ENCODE measurements around the gene C1QB. TPM values are rescaled to one million over a fixed set of nuclear protein-coding genes. Genes with fewer than 3 reads are reported as not detected.
A peak's percentile ranks its signal among the peaks of the same experiment; 100 is the strongest.
"Not testable (repeated sequence)": the region's sequence is repeated elsewhere in the genome, so short reads cannot be mapped to it uniquely, and the experiment has no call there.

C1QB gene
- total RNA-seq, 1 donor from 2014 or later = 34.3 TPM

- DNase-seq (ENCODE audit: low spot score) = no peak
- intact Hi-C loops (cut with DNase I) = no loop called here
Observed at GRCh38 chr1:22685591-22686059, 32.6 kb downstream of the C1QB start.

GRCh38 chr1:22687191-22687590 is 34.2 kb downstream of the C1QB start:
- intact Hi-C loops (cut with DNase I) = no loop called here
- DNase-seq (ENCODE audit: low spot score) = no peak

- DNase-seq (ENCODE audit: low spot score) = no peak
Observed at GRCh38 chr1:22688466-22688865, 35.4 kb downstream of the C1QB start.

GRCh38 chr1:22689505-22689904 is 36.5 kb downstream of the C1QB start:
- DNase-seq (ENCODE audit: low spot score) = no peak
- intact Hi-C loops (cut with DNase I) = no loop called here

More at GRCh38 chr1:22688466-22688865, 35.4 kb downstream of the C1QB start:
- intact Hi-C loops (cut with DNase I) = no loop called here

GRCh38 chr1:22691031-22691753 is 38.2 kb downstream of the C1QB start:
- intact Hi-C loops (cut with DNase I) = no loop called here

GRCh38 chr1:22694172-22694571 is 41.1 kb downstream of the C1QB start:
- no peak for DNase-seq (ENCODE audit: low spot score)
- intact Hi-C loops (cut with DNase I) = no loop called here

More at GRCh38 chr1:22691031-22691753, 38.2 kb downstream of the C1QB start:
- no peak for DNase-seq (ENCODE audit: low spot score)

- intact Hi-C loops (cut with DNase I) = no loop called here
- DNase-seq (ENCODE audit: low spot score) = no peak
Observed at GRCh38 chr1:22696610-22697009, 43.6 kb downstream of the C1QB start.

GRCh38 chr1:22697980-22698379 is 44.9 kb downstream of the C1QB start:
- intact Hi-C loops (cut with DNase I) = no loop called here

GRCh38 chr1:22699681-22700520 is 46.9 kb downstream of the C1QB start:
- DNase-seq (ENCODE audit: low spot score) = no peak
- intact Hi-C loops (cut with DNase I) = loop anchor here (5.0 kb wide), 1 partner anchor 162 kb away; no protein-coding TSS in a partner anchor

More at GRCh38 chr1:22697980-22698379, 44.9 kb downstream of the C1QB start:
- no peak for DNase-seq (ENCODE audit: low spot score)

GRCh38 chr1:22702296-22703085 is 49.5 kb downstream of the C1QB start:
- intact Hi-C loops (cut with DNase I) = loop anchor here (5.0 kb wide), 1 partner anchor 160 kb away; no protein-coding TSS in a partner anchor

GRCh38 chr1:22704440-22705067 is 51.5 kb downstream of the C1QB start:
- peak; percentile 83 for DNase-seq (ENCODE audit: low spot score)
- intact Hi-C loops (cut with DNase I) = loop anchor here (1.0 to 5.0 kb wide), 2 partner anchors 158 to 185 kb away; no protein-coding TSS in a partner anchor

More at GRCh38 chr1:22702296-22703085, 49.5 kb downstream of the C1QB start:
- DNase-seq (ENCODE audit: low spot score) = no peak

- DNase-seq (ENCODE audit: low spot score) = no peak
- intact Hi-C loops (cut with DNase I) = no loop called here
Observed at GRCh38 chr1:22705586-22705985, 52.5 kb downstream of the C1QB start.

- intact Hi-C loops (cut with DNase I); DNase-seq (ENCODE audit: low spot score): not testable (repeated sequence)
Observed at GRCh38 chr1:22706100-22706499, 53.1 kb downstream of the C1QB start.

- intact Hi-C loops (cut with DNase I) = no loop called here
- no peak for DNase-seq (ENCODE audit: low spot score)
Observed at GRCh38 chr1:22708777-22709176, 55.7 kb downstream of the C1QB start.

GRCh38 chr1:22709227-22709626 is 56.2 kb downstream of the C1QB start:
- no peak for DNase-seq (ENCODE audit: low spot score)

GRCh38 chr1:22709891-22710700 is 57.1 kb downstream of the C1QB start:
- intact Hi-C loops (cut with DNase I) = no loop called here
- DNase-seq (ENCODE audit: low spot score) = no peak

More at GRCh38 chr1:22709227-22709626, 56.2 kb downstream of the C1QB start:
- intact Hi-C loops (cut with DNase I) = no loop called here

GRCh38 chr1:22710701-22711049 is 57.6 kb downstream of the C1QB start, which contains the start of gene EPHB2:
TSS of gene EPHB2 (plus strand) at chr1:22710839. CDS start at chr1:22710983, 144 bp downstream.
- DNase-seq (ENCODE audit: low spot score) = no peak
- intact Hi-C loops (cut with DNase I) = no loop called here

- no peak for DNase-seq (ENCODE audit: low spot score)
- intact Hi-C loops (cut with DNase I) = no loop called here
Observed at GRCh38 chr1:22711071-22711470, 58.0 kb downstream of the C1QB start.
